HepG2 (cell line): ENCODE measurements around the gene CD244.

Source experiments
- ZSCAN21 ChIP-seq: sonication (generic); formaldehyde crosslinking; IDR thresholded peaks from 2 replicates; pipeline ENCODE4 v1.8.0; 2022; ENCODE audit warnings: mild to moderate bottlenecking, missing genetic modification reagents, moderate library complexity, borderline replicate concordance
- TF ChIP-seq, protein P1 (sequence below): sonication (generic); formaldehyde crosslinking; IDR thresholded peaks from 2 replicates; pipeline ENCODE4 v1.5.0; 2020; ENCODE audit warnings: mild to moderate bottlenecking, missing genetic modification reagents, moderate library complexity

- TF ChIP-seq, protein P1, sequence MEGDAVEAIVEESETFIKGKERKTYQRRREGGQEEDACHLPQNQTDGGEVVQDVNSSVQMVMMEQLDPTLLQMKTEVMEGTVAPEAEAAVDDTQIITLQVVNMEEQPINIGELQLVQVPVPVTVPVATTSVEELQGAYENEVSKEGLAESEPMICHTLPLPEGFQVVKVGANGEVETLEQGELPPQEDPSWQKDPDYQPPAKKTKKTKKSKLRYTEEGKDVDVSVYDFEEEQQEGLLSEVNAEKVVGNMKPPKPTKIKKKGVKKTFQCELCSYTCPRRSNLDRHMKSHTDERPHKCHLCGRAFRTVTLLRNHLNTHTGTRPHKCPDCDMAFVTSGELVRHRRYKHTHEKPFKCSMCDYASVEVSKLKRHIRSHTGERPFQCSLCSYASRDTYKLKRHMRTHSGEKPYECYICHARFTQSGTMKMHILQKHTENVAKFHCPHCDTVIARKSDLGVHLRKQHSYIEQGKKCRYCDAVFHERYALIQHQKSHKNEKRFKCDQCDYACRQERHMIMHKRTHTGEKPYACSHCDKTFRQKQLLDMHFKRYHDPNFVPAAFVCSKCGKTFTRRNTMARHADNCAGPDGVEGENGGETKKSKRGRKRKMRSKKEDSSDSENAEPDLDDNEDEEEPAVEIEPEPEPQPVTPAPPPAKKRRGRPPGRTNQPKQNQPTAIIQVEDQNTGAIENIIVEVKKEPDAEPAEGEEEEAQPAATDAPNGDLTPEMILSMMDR (CRISPR knock-in tag), result no peak
- no peak for TF ChIP-seq ZSCAN21 (CRISPR knock-in tag)
Measured at GRCh38 chr1:160781186-160781766, 81.4 kb downstream of the CD244 start.
